Colonic mucosa (tissue), 4 donors: ENCODE results near the gene GLP2R. TPM values are rescaled to one million over a fixed set of nuclear protein-coding genes. Genes with fewer than 3 reads are reported as not detected.
A peak's percentile ranks its signal among the peaks of the same experiment; 100 is the strongest.

Experiments used
- DNase-seq: peaks from one replicate; pipeline ENCODE4 v3.0.0-alpha.2; 2020
- H3K27ac ChIP-seq: fragments of 200-600 bp; one replicate; pipeline ENCODE4 v1.8.0; 2021
- H3K27me3 ChIP-seq: fragments of 200-600 bp; one replicate; pipeline ENCODE4 v1.8.0; 2021
- H3K36me3 ChIP-seq: fragments of 200-600 bp; one replicate; pipeline ENCODE4 v1.8.0; 2021
- H3K4me1 ChIP-seq: fragments of 200-600 bp; one replicate; pipeline ENCODE4 v1.8.0; 2021; ENCODE audit warnings: mild to moderate bottlenecking
- H3K4me3 ChIP-seq: fragments of 200-600 bp; one replicate; pipeline ENCODE4 v1.8.0; 2021
- H3K9ac ChIP-seq, 2 donors: one replicate each; pipeline ENCODE4 v1.7.0; 2013; ENCODE audit warnings: control low read depth in 2 of 2, low read depth in 2 of 2, low read length in 2 of 2
- H3K9me3 ChIP-seq: fragments of 200-600 bp; one replicate; pipeline ENCODE4 v1.8.0; 2021
- CTCF ChIP-seq: fragments of 200-600 bp; IDR thresholded peaks from one replicate; pipeline ENCODE4 v1.8.0; 2022; ENCODE audit warnings: antibody characterized with exemption, mild to moderate bottlenecking
- intact Hi-C: fragments of 100-400 bp; cut with DNase I; formaldehyde crosslinking; loops from one replicate; pipeline ENCODE4 v1.14.1; 2022
- total RNA-seq, 2 donors: library from RNA; stranded (reverse); fragmentation: NEBNext Ultra II Directional in 1 of 2; extraction: Animal tissue kit (Norgen Biotek cat#: 25700) in 1 of 2; gene quantifications; one replicate each; pipeline ENCODE4 v1.2.1, GENCODE V29; 2021
- donor health status: healthy.
- donor health status: DM: no; HTN: no; CAD: no.
- donor health status: DM: no; HTN: no; CAD: no.

Gene GLP2R
- total RNA-seq, 2 donors from 2014 or later = 2.1 to 4.8 TPM

DNA sequence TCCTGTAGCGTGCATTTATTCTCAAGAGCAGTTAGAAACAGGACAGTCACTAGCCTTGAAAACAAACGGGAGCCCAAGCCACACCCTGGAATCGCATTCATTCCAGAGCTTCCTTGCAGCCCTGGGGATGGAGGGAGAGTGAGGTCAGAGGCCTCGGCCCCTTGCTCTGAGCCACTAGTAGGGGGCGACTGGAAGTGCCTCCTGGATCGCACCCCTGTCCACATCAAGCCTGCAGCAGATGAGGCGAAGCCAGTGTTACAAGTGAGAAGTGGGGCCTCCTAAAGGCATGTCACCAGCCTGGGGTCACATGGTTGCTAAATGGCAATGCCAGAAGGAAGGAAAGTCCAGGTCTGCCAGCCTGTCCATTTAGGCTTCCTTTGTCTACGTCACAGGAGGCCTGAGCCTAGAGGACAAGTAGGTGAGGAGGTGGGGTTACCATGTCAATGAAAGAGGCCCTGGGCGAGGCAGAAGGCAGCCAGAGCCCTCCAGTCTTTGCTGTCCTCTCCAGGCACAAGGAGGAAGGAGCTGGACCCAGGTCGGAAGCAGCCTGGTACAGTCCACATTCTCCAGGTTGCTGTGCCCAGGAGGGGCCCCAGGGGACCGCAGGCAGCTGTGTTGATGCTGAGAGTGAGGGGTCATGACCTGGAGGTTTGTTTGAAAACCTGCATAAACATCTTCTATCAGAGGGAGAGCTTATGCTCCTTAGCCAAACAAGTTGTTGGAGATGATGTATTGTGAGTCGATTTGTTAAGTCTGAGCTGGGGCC is 82.3 kb downstream of the GLP2R start:
- peak overlapping the region in 1 of 2 donors; percentile 24 for H3K9ac ChIP-seq
- TF ChIP-seq CTCF = no peak
- no peaks in the 10 kb centered on the region for H3K9me3 ChIP-seq
- intact Hi-C loops = no loop called here
- H3K27me3 ChIP-seq = no peaks in the 10 kb centered on the region
- H3K4me1 ChIP-seq = no peaks in the 10 kb centered on the region
- no peak overlapping the region for H3K27ac ChIP-seq
- no peak for DNase-seq
- no peaks in the 10 kb centered on the region for H3K36me3 ChIP-seq
- H3K4me3 ChIP-seq = no peak overlapping the region

GRCh38 chr17:9908649-9909042 is 82.9 kb downstream of the GLP2R start:
- H3K27ac ChIP-seq = no peak overlapping the region
- intact Hi-C loops = no loop called here
- H3K36me3 ChIP-seq = no peaks in the 10 kb centered on the region
- no peak for DNase-seq
- no peak for TF ChIP-seq CTCF
- no peaks in the 10 kb centered on the region for H3K4me1 ChIP-seq
- H3K27me3 ChIP-seq = no peaks in the 10 kb centered on the region
- H3K4me3 ChIP-seq = no peak overlapping the region
- no peak overlapping the region for H3K9ac ChIP-seq
- no peaks in the 10 kb centered on the region for H3K9me3 ChIP-seq

GRCh38 chr17:9911089-9911488 is 85.4 kb downstream of the GLP2R start:
- intact Hi-C loops = no loop called here
- Histone ChIP-seq H3K9me3 (no peaks in the 10 kb centered on the region), H3K4me3 (no peak overlapping the region), H3K9ac (no peak overlapping the region), H3K36me3 (no peaks in the 10 kb centered on the region), H3K27me3 (no peaks in the 10 kb centered on the region), H3K4me1 (no peaks in the 10 kb centered on the region), H3K27ac (no peak overlapping the region)
- DNase-seq = no peak
- TF ChIP-seq CTCF = no peak

GRCh38 chr17:9912121-9913099 is 86.7 kb downstream of the GLP2R start:
- H3K4me3 ChIP-seq = no peak overlapping the region
- H3K9me3 ChIP-seq = no peaks in the 10 kb centered on the region
- no peaks in the 10 kb centered on the region for H3K4me1 ChIP-seq
- H3K9ac ChIP-seq = no peak overlapping the region
- TF ChIP-seq CTCF = no peak
- H3K27ac ChIP-seq = no peak overlapping the region
- no peaks in the 10 kb centered on the region for H3K36me3 ChIP-seq
- intact Hi-C loops = no loop called here
- no peaks in the 10 kb centered on the region for H3K27me3 ChIP-seq
- no peak for DNase-seq

GRCh38 chr17:9913476-9913875 is 87.8 kb downstream of the GLP2R start:
- TF ChIP-seq CTCF = no peak
- no peak overlapping the region for H3K9ac ChIP-seq
- H3K27me3 ChIP-seq = no peaks in the 10 kb centered on the region
- intact Hi-C loops = no loop called here
- H3K27ac ChIP-seq = no peak overlapping the region
- no peaks in the 10 kb centered on the region for H3K36me3 ChIP-seq
- H3K4me3 ChIP-seq = no peak overlapping the region
- no peaks in the 10 kb centered on the region for H3K4me1 ChIP-seq
- no peak for DNase-seq
- no peaks in the 10 kb centered on the region for H3K9me3 ChIP-seq
